ENCODE results near the gene ST8SIA5. TPM values are rescaled to one million over a fixed set of nuclear protein-coding genes. Genes with fewer than 3 reads are reported as not detected.

ST8SIA5 gene
- polyA plus RNA-seq, 3 donors: not detected

GRCh38 chr18:46794607-46795006 is 37.8 kb upstream of the ST8SIA5 start:
- TF ChIP-seq, protein P1, sequence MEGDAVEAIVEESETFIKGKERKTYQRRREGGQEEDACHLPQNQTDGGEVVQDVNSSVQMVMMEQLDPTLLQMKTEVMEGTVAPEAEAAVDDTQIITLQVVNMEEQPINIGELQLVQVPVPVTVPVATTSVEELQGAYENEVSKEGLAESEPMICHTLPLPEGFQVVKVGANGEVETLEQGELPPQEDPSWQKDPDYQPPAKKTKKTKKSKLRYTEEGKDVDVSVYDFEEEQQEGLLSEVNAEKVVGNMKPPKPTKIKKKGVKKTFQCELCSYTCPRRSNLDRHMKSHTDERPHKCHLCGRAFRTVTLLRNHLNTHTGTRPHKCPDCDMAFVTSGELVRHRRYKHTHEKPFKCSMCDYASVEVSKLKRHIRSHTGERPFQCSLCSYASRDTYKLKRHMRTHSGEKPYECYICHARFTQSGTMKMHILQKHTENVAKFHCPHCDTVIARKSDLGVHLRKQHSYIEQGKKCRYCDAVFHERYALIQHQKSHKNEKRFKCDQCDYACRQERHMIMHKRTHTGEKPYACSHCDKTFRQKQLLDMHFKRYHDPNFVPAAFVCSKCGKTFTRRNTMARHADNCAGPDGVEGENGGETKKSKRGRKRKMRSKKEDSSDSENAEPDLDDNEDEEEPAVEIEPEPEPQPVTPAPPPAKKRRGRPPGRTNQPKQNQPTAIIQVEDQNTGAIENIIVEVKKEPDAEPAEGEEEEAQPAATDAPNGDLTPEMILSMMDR (IDR thresholded peaks at IDR 0.05): no peak
- no peak overlapping the region for H3K27ac ChIP-seq (ENCODE audit: low read depth in 1 of 2, low read length in 2 of 2)
- H3K4me1 ChIP-seq (ENCODE audit: control insufficient read depth in 1 of 2, insufficient read depth in 2 of 2, low read length in 2 of 2): no peaks in the 10 kb centered on the region
- H3K27ac Mint-ChIP-seq: no peak overlapping the region
- no peak overlapping the region for H3K4me3 ChIP-seq (replicated peaks in 1 of 3; ENCODE audit: low read depth in 2 of 3, low read length in 3 of 3)
- peaks cover 0 to 2% (median 0%) of the 10 kb centered on the region in 3 donors for H3K27me3 Mint-ChIP-seq (ENCODE audit: low read depth in 3 of 3)
- no peak overlapping the region for H3K4me3 Mint-ChIP-seq
- H3K36me3 Mint-ChIP-seq: no peaks in the 10 kb centered on the region
- no peak overlapping the region for H3K4me2 ChIP-seq (replicated peaks; ENCODE audit: extremely low read depth, low read length, poor library complexity, severe bottlenecking)
- H2AFZ ChIP-seq (ENCODE audit: insufficient read depth, low read depth, low read length, poor library complexity, severe bottlenecking): no peak overlapping the region
- H3K36me3 ChIP-seq (replicated peaks in 1 of 2; ENCODE audit: control insufficient read depth in 1 of 2, insufficient read depth in 2 of 2, low read length in 2 of 2): no peaks in the 10 kb centered on the region
- no peak overlapping the region for H3K9ac ChIP-seq (ENCODE audit: insufficient read depth, low read length, poor library complexity, severe bottlenecking)
- H3K9me3 Mint-ChIP-seq: peaks cover 0 to 8% (median 6%) of the 10 kb centered on the region in 7 donors
- WGBS (ENCODE audit: insufficient coverage): 100% methylated on average over 1 of the region's 1 CpG
- no peaks in the 10 kb centered on the region for H3K4me1 Mint-ChIP-seq
- H3K79me2 ChIP-seq (ENCODE audit: insufficient read depth, low read length): no peaks in the 10 kb centered on the region
- no peak for DNase-seq
- peaks cover 4 to 6% of the 10 kb centered on the region in 2 donors for H3K9me3 ChIP-seq (replicated peaks in 1 of 2; ENCODE audit: control insufficient read depth in 1 of 2, insufficient read depth in 1 of 2, low read length in 2 of 2)
- no peaks in the 10 kb centered on the region for H3K27me3 ChIP-seq (ENCODE audit: control insufficient read depth in 2 of 2, insufficient read depth in 2 of 2, low read length in 2 of 2)
- no peaks in the 10 kb centered on the region for H4K20me1 ChIP-seq (ENCODE audit: insufficient read depth, low read length)
- intact Hi-C loops (cut with micrococcal nuclease): no loop called here

- Mint-ChIP-seq H3K27me3 (ENCODE audit: low read depth in 3 of 3) (peaks cover 0 to 2% (median 0%) of the 10 kb centered on the region in 3 donors), H3K9me3 (peaks cover 0 to 8% (median 6%) of the 10 kb centered on the region in 7 donors), H3K27ac (no peak overlapping the region), H3K4me1 (no peaks in the 10 kb centered on the region), H3K4me3 (no peak overlapping the region), H3K36me3 (no peaks in the 10 kb centered on the region)
- DNase-seq: no peak
- no peaks in the 10 kb centered on the region for H3K79me2 ChIP-seq (ENCODE audit: insufficient read depth, low read length)
- H3K9me3 ChIP-seq (replicated peaks in 1 of 2; ENCODE audit: control insufficient read depth in 1 of 2, insufficient read depth in 1 of 2, low read length in 2 of 2): peaks cover 4 to 6% of the 10 kb centered on the region in 2 donors
- TF ChIP-seq, protein P1 (IDR thresholded peaks at IDR 0.05): no peak
- no peaks in the 10 kb centered on the region for H3K36me3 ChIP-seq (replicated peaks in 1 of 2; ENCODE audit: control insufficient read depth in 1 of 2, insufficient read depth in 2 of 2, low read length in 2 of 2)
- no peaks in the 10 kb centered on the region for H3K27me3 ChIP-seq (ENCODE audit: control insufficient read depth in 2 of 2, insufficient read depth in 2 of 2, low read length in 2 of 2)
- H3K9ac ChIP-seq (ENCODE audit: insufficient read depth, low read length, poor library complexity, severe bottlenecking): no peak overlapping the region
- intact Hi-C loops (cut with micrococcal nuclease): no loop called here
- no peak overlapping the region for H3K4me3 ChIP-seq (replicated peaks in 1 of 3; ENCODE audit: low read depth in 2 of 3, low read length in 3 of 3)
- no peaks in the 10 kb centered on the region for H3K4me1 ChIP-seq (ENCODE audit: control insufficient read depth in 1 of 2, insufficient read depth in 2 of 2, low read length in 2 of 2)
- no peak overlapping the region for H3K27ac ChIP-seq (ENCODE audit: low read depth in 1 of 2, low read length in 2 of 2)
- WGBS (ENCODE audit: insufficient coverage): no CpG with 5 or more reads among the region's 3 CpGs
- no peak overlapping the region for H2AFZ ChIP-seq (ENCODE audit: insufficient read depth, low read depth, low read length, poor library complexity, severe bottlenecking)
- H3K4me2 ChIP-seq (replicated peaks; ENCODE audit: extremely low read depth, low read length, poor library complexity, severe bottlenecking): no peak overlapping the region
- H4K20me1 ChIP-seq (ENCODE audit: insufficient read depth, low read length): no peaks in the 10 kb centered on the region
These were observed 36.7 kb upstream of the ST8SIA5 start for GRCh38 chr18:46793565-46793964.

All from CD14-positive monocyte (primary cell).